Middle frontal gyrus (tissue), 1 donor: ENCODE results near the gene PSMD13.
"Not testable (repeated sequence)": the region's sequence is repeated elsewhere in the genome, so short reads cannot be mapped to it uniquely, and the experiment has no call there.

Experiments used
- DNase-seq: peaks from one replicate; pipeline ENCODE4 v3.0.0-alpha.2; 2015; ENCODE audit warnings: low spot score; ENCODE audit errors: extremely low spot score

Gene PSMD13

DNA sequence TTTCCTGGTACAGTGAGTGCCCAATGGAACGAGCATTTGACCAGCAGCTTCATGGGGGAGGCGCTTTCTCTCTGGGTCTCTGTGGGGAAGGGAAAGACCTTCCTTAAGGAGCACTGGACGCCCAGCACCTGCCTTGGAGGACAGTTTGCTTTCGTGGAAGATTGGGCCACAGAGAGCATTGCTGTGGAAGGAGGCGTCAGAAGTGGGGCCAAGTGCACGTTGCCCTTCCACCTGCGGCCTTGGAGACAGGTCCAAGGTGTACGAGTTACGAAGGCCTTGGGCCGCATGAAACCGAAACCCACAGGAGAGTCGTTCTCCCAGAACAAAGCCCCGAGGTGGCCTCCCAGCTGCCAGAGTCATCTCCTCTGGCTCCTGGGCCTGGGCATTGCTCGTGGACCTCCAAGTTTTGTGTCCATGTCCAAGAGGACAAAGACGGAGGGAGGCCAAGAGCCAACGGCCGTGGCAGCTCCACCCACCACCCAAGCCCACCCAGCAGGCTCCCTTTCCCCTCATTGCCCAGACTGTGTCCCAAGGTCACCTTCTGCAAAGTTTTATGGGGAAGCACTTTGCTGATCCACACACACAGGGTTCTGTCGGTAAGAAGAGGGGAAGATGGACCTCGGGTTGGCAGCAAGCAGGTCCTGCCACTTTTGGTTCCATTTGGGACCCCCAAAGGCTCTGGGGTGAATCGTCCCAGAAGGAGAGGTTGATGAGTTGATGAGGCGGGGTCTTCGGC, 35.6 kb downstream of the PSMD13 start:
- no peak for DNase-seq

DNA sequence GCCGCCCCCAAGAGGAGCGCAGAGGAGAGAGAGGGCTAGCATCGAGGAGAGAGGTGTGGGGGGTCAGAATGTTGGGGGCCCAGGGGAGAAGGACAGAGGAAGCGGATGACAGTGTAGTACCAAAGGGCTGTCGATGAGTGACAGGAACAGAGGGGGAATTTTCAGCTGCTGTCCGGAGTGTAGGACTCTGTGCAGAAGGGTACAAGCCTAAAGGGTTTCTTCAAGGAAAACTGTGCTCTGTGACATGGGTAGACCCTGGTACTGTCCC, 36.1 kb downstream of the PSMD13 start:
- no peak for DNase-seq

DNA sequence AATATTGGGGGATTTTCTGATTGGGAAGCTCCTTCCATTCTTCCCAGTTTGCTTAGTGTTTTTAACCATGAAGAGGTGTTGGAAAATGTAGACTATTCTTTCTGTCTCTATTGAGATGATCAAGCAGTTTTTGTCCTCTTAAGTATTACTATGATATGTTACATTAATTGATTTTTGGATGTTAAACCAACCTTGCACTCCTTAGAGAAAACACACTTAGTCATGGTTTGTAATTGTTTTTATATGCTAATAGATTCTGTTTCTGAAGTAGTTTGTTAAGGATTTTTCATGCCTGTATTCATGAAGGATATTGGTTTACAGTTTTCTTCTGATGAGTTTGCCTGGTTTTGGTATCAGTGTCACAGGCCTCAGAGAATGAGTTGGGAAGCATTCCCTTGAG, 39.4 kb downstream of the PSMD13 start:
- no peak for DNase-seq

DNA sequence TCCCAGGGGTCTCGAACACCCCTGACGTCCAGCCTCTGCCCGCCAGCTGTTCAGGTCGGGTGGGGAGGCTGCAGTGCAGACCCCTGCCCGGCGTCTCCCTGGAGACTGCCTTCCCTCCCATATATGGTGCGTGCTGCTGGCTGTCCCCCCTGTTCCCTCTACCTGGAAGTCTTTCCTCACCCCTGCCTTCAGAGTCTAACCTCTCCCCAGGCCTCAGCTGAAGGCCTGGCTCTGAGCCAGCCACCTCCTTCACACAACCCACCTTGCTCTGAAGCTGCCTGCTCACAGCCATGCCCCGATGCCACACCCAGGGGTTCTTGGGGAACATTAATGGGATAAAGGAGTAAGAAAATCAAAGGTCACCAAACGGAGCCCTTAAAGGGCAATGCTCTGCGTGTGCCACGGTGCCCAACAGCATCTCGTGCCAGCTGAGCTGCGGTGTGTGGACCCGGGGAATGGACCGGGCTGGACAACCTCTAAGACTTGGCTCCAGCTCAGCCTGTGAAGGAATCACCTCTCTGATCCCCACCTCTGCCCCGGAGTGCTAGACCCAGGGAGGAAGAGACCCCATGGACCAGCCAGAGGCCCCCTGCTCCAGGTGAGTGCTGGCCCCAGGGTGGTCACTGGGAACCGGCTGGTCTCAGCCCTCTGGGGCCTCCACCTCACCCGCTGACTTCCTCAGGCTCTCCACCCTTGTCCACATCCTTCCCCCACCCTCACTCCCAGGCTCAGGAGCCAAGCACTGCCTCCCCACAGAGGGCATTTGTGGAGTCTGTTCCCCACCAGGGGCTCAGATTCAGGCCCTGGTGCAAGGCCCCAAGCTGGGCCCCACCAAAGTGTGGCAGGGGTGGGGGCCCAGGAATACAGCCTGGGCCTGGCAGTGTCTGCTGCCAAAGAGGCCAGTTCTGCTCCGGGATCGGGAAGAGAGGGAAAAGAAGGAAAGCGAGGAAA, 41.5 kb downstream of the PSMD13 start, which contains the start of gene NLRP6:
Gene NLRP6 (plus strand): TSS at position 407 of the 951 bp plus-strand sequence. CDS start 163 bp downstream, at position 570.
- no peak for DNase-seq

GRCh38 chr11:279040-279965, 42.5 kb downstream of the PSMD13 start:
- no peak for DNase-seq

DNA sequence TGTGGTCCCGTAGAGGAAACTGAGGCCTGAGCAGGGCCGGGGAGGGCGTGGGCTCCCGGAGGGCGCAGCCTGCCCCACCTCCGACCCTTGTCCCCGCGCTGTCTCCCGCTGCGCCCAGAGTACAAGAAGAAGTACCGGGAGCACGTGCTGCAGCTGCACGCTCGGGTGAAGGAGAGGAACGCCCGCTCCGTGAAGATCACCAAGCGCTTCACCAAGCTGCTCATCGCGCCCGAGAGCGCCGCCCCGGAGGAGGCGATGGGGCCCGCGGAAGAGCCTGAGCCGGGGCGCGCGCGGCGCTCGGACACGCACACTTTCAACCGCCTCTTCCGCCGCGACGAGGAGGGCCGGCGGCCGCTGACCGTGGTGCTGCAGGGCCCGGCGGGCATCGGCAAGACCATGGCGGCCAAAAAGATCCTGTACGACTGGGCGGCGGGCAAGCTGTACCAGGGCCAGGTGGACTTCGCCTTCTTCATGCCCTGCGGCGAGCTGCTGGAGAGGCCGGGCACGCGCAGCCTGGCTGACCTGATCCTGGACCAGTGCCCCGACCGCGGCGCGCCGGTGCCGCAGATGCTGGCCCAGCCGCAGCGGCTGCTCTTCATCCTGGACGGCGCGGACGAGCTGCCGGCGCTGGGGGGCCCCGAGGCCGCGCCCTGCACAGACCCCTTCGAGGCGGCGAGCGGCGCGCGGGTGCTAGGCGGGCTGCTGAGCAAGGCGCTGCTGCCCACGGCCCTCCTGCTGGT, 43.4 kb downstream of the PSMD13 start:
- DNase-seq: no peak

GRCh38 chr11:280706-281485, 44.1 kb downstream of the PSMD13 start:
- DNase-seq: no peak

DNA sequence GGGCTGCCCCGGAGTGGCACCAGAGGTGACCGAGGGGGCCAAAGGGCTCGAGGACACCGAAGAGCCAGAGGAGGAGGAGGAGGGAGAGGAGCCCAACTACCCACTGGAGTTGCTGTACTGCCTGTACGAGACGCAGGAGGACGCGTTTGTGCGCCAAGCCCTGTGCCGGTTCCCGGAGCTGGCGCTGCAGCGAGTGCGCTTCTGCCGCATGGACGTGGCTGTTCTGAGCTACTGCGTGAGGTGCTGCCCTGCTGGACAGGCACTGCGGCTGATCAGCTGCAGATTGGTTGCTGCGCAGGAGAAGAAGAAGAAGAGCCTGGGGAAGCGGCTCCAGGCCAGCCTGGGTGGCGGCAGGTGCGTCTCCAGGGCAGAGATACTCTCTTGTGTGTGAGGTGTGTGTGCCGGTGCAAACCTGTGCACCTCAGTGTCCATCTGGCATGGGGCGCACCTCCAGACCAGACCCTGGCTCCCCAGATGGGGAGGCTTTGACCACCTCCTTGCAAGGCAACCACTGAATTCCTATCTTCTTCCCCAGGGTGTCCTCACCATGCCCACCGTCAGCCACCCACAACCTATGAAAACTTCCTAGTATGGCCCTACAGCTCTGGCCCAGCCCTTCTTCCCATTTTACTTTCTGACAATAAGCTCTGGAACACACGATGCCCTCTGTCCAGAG, 44.8 kb downstream of the PSMD13 start:
- no peak for DNase-seq

DNA sequence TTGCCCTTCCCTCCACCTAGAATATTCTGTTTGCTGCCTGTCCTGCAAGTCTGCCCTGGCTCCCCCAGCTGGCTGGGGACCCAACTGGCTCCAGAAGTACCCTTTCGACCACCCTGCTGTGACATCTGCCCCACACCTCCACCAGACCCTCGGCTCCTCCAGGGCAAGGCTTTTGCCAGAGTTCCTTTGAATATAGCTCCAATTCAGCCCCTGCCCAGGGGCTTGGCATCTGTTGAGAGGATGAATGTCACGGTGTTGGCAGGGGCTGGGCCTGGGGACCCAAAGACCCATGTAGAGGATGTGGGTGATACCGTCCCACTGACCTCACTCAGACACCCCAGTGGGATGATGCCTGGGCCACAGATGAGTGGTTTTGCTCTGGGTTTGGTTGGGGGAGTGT, 45.4 kb downstream of the PSMD13 start:
- DNase-seq: no peak

DNA sequence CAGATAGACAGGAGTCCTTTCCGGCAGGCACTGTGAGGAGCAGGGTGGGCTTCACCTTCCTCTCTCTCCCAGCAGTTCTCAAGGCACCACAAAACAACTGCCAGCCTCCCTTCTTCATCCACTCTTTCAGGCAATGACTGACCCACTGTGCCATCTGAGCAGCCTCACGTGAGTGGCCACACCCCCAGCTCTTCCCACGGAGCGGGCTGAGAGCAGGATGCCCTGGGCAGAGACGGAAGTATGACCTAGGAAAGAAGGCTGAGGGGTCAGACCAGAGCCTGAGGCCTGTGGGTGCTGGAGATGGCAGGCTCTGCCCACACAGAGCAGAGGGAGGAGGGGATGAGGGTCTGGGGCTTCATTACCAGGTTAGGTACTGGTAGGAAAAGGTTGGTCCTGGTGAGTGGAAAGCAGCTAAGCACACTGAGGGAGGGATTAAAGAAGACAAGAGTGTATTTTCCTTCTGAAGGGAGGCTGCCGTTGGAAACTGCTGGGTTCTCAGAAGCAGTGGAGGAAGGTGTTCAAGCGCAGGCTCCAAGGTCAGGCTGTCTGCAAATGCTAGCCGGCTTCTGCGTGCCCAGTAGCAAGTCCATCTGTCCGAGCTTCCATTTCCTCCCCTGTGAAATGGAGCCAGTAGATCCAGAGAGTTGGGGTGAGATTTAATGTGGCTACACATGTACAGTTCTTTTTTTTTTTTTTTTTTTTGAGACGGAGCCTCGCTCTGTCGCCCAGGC, 46.0 kb downstream of the PSMD13 start:
- no peak for DNase-seq

GRCh38 chr11:283405-284104, 46.8 kb downstream of the PSMD13 start:
- no peak for DNase-seq

- DNase-seq: no peak
Observed at GRCh38 chr11:284105-285020, 47.6 kb downstream of the PSMD13 start.

DNA sequence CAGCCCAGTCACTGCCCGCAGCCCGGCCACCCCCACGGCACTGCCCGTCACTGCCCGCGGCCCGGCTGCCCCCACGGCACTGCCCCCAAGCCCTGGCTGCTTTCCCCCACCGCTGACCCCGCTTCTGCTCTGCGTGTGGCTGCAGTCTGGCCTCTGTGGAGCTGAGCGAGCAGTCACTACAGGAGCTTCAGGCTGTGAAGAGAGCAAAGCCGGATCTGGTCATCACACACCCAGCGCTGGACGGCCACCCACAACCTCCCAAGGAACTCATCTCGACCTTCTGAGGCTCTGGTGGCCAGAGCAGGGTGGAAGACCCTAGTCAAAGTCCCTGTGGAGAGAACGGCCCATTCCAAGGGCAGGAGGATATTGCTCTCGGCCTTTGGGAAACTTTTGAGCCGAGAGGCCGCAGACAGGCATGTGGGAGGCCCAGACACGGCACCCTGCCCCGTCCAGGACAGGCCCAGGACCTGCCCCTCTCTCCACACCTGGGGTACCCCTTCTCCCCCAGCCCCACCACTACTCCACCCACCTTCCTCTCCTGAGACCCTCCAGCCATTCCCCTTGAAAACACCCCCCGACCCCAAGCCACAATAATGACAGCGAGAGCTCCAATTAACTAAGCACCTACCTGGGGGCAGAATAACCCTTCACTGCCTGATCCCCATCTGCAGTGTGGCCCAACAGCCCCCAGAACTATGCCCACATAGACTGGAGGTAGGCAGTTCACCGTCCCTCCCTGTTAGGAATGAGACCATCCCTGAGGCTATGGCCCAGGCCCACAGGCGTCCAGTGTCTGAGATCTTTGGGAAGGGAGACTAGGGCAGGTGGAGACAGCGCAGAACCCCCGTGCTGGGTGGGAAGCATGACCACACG, 48.5 kb downstream of the PSMD13 start:
- no peak for DNase-seq

GRCh38 chr11:285894-286220, 49.1 kb downstream of the PSMD13 start:
- no peak for DNase-seq

DNA sequence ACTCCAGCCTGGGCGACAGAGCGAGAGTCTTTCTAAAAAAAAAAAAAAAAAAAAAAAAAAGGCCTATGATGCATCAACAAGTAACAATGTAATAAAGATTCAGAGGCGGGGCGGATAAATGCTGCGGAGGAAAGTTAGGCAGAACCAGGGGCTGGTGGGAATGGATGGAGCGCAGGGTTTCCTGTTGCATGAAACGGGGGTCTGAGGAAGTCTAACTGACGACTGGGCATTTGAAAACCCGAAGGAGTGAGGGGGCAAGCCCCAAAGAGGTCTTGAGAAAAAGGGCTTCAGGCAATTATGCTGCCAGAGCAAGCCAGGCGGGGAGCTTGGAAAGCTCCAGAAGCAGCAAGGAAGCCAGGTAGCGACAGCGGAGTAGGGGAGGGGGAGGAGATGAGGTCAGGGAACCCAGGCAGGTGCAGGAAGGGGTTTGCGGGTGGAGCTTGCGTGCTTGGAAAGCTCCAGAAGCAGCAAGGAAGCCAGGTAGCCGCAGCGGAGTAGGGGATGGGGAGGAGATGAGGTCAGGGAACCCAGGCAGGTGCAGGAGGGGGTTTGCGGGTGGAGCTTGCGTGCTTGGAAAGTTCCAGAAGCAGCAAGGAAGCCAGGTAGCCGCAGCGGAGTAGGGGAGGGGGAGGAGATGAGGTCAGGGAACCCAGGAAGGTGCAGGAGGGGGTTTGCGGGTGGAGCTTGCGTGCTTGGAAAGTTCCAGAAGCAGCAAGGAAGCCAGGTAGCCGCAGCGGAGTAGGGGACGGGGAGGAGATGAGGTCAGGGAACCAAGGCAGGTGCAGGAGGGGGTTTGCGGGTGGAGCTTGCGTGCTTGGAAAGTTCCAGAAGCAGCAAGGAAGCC, 50.4 kb downstream of the PSMD13 start:
- DNase-seq: not testable (repeated sequence)
